Uterus (tissue), 4 donors: ENCODE data around the gene CRYBG1. TPM values are rescaled to one million over a fixed set of nuclear protein-coding genes. Genes with fewer than 3 reads are reported as not detected.

Experiments used
- DNase-seq, 2 donors: peaks; one replicate each; pipeline ENCODE4 v3.0.0-alpha.2; 2019 to 2020
- H3K27ac ChIP-seq, 2 donors: fragments of 200-600 bp; sonication (generic); 1 replicate in 1 of 2; 2 replicates in 1 of 2; pipeline ENCODE4 v1.5.1; 2016 to 2018
- H3K27me3 ChIP-seq, 2 donors: fragments of 200-600 bp; sonication (generic); one replicate each; pipeline ENCODE4 v1.5.1; 2018 to 2019; ENCODE audit warnings: control low read depth in 1 of 2
- H3K36me3 ChIP-seq, 2 donors: fragments of 200-600 bp; sonication (generic); one replicate each; pipeline ENCODE4 v1.5.1; 2019; ENCODE audit warnings: control low read depth in 1 of 2
- H3K4me1 ChIP-seq, 2 donors: fragments of 200-600 bp; sonication (generic); one replicate each; pipeline ENCODE4 v1.5.1; 2018 to 2019; ENCODE audit warnings: control low read depth in 1 of 2
- H3K4me3 ChIP-seq, 2 donors: fragments of 200-600 bp; sonication (generic); 1 replicate in 1 of 2; 2 replicates in 1 of 2; pipeline ENCODE4 v1.5.1; 2018 to 2019; ENCODE audit warnings: mild to moderate bottlenecking in 1 of 2
- H3K9me3 ChIP-seq, 2 donors: fragments of 200-600 bp; sonication (generic); one replicate each; pipeline ENCODE4 v1.5.1; 2019; ENCODE audit warnings: control low read depth in 1 of 2
- POLR2A ChIP-seq, 2 donors: fragments of 450-650 bp; IDR thresholded peaks; one replicate each; pipeline ENCODE4 v1.6.1; 2016; ENCODE audit warnings: antibody characterized with exemption in 2 of 2, mild to moderate bottlenecking in 1 of 2, moderate library complexity in 1 of 2
- intact Hi-C: fragments of 100-400 bp; cut with DNase I; formaldehyde crosslinking; loops from one replicate; pipeline ENCODE4 v1.15.1; 2023; ENCODE audit warnings: low total_unique reads
- total RNA-seq, 4 donors: library from RNA; depleted of rRNA in 3 of 4; stranded (reverse); fragments of >200 nt in 3 of 4; gene quantifications; one replicate each; pipeline versions ENCODE4 v1.1.0 to v1.2.4, GENCODE V29; 2014 to 2023
- TF ChIP-seq, protein P1 (sequence below), 4 experiments: fragments of 200-600 bp in 2 of 4; fragments of 450-650 bp in 2 of 4; sonication (generic) in 2 of 4; IDR thresholded peaks; one replicate each; pipeline ENCODE4 v1.5.1; 2016 to 2019; ENCODE audit warnings: antibody characterized with exemption in 4 of 4, mild to moderate bottlenecking in 2 of 4, moderate library complexity in 1 of 4
- donor health status: DM: yes; HTN: yes; CAD: no.

CRYBG1 gene
- total RNA-seq, 4 donors from 2014 or later = 3.6 to 65.3 (median 8.9) TPM

- Histone ChIP-seq H3K36me3 (no peaks in the 10 kb centered on the region), H3K9me3 (no peaks in the 10 kb centered on the region), H3K27ac (no peak overlapping the region), H3K27me3 (no peaks in the 10 kb centered on the region), H3K4me3 (no peak overlapping the region), H3K4me1 (no peaks in the 10 kb centered on the region)
- no peak for DNase-seq
- no peak for TF ChIP-seq POLR2A (IDR thresholded peaks at IDR 0.05)
- TF ChIP-seq, protein P1, sequence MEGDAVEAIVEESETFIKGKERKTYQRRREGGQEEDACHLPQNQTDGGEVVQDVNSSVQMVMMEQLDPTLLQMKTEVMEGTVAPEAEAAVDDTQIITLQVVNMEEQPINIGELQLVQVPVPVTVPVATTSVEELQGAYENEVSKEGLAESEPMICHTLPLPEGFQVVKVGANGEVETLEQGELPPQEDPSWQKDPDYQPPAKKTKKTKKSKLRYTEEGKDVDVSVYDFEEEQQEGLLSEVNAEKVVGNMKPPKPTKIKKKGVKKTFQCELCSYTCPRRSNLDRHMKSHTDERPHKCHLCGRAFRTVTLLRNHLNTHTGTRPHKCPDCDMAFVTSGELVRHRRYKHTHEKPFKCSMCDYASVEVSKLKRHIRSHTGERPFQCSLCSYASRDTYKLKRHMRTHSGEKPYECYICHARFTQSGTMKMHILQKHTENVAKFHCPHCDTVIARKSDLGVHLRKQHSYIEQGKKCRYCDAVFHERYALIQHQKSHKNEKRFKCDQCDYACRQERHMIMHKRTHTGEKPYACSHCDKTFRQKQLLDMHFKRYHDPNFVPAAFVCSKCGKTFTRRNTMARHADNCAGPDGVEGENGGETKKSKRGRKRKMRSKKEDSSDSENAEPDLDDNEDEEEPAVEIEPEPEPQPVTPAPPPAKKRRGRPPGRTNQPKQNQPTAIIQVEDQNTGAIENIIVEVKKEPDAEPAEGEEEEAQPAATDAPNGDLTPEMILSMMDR (IDR thresholded peaks at IDR 0.05) = no peak
- intact Hi-C loops = no loop called here
These were observed 162.2 kb downstream of the CRYBG1 start for GRCh38 chr6:106522562-106523250.

DNA sequence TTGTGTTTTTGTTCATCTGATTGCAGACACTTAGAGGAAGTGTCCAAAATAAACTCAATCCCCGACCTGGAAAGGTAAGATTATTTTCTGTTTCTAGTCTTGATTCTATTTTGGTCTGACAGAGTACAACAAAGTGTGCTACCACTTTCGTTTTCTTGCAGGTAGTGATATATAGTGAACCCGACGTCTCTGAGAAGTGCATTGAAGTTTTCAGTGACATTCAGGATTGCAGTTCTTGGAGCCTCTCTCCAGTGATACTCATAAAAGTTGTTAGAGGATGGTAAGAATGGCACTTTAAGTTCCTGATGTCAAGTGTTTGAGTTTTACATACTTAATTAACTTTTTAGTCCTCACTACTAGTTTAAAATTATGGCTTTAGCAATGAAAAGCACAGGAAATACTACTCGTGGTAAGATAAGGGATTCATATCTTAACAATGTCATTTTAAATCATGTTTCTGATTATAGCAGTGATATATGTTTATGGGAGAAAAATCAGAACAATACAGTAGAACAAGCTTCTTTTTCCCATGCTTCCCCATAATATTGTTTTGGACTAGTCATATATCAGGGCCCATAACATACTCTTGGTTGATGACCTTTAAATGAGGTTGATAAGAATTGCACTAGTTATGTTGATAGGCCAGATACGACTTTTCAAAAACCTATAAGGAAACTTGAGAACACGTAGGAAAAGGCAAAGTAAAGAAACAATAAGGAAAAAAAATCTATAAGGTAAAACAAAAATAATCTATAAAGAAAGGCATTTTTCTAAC, 164.8 kb downstream of the CRYBG1 start:
- no peaks in the 10 kb centered on the region for H3K36me3 ChIP-seq
- no peak for TF ChIP-seq POLR2A (IDR thresholded peaks at IDR 0.05)
- TF ChIP-seq, protein P1 (IDR thresholded peaks at IDR 0.05) = no peak
- no peak overlapping the region for H3K4me3 ChIP-seq
- intact Hi-C loops = no loop called here
- H3K27ac ChIP-seq = peak overlapping the region in 1 of 2 donors; percentile 55
- no peak for DNase-seq
- no peaks in the 10 kb centered on the region for H3K27me3 ChIP-seq
- no peaks in the 10 kb centered on the region for H3K9me3 ChIP-seq
- no peaks in the 10 kb centered on the region for H3K4me1 ChIP-seq

DNA sequence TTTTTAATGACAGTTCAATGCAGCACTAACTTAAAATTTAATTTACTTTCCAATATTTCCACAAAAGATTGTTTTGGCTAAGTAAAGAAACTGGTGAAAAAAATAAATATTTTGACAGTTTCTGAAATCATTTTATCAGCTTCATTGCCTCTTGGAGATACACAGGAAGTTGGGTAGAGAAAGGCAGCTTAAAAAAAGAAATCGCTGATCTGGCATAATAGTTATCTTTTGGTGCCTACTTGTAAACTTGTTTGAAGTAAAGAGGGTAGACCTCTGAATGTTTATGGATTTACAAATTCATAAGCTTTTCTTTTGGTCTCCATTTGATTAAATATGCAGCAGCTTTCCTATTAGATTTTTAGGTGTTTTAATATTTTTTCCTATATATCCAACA, 165.4 kb downstream of the CRYBG1 start:
- Histone ChIP-seq H3K9me3 (no peaks in the 10 kb centered on the region), H3K27ac (no peak overlapping the region), H3K4me3 (no peak overlapping the region), H3K27me3 (no peaks in the 10 kb centered on the region), H3K36me3 (no peaks in the 10 kb centered on the region), H3K4me1 (no peaks in the 10 kb centered on the region)
- no peak for DNase-seq
- TF ChIP-seq, protein P1 (IDR thresholded peaks at IDR 0.05) = no peak
- TF ChIP-seq POLR2A (IDR thresholded peaks at IDR 0.05) = no peak
- intact Hi-C loops = no loop called here

DNA sequence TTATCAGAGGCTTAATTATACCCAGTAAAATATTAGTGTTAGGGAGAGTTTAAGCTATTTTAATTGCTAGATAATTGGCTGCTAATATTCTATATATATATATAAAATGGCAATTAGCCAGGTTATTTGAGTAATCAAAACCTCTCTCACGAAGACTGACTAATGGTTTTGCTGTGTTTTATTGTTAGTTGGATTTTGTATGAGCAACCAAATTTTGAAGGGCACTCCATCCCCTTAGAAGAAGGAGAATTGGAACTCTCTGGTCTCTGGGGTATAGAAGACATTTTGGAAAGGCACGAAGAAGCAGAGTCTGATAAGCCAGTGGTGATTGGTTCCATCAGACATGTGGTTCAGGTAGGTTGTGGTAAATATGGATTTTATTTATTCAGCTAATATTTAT, 166.6 kb downstream of the CRYBG1 start:
- intact Hi-C loops = no loop called here
- Histone ChIP-seq H3K27ac (no peak overlapping the region), H3K4me3 (no peak overlapping the region), H3K27me3 (no peaks in the 10 kb centered on the region), H3K36me3 (no peaks in the 10 kb centered on the region), H3K4me1 (no peaks in the 10 kb centered on the region), H3K9me3 (no peaks in the 10 kb centered on the region)
- no peak for DNase-seq
- TF ChIP-seq, protein P1 (IDR thresholded peaks at IDR 0.05) = no peak
- no peak for TF ChIP-seq POLR2A (IDR thresholded peaks at IDR 0.05)

DNA sequence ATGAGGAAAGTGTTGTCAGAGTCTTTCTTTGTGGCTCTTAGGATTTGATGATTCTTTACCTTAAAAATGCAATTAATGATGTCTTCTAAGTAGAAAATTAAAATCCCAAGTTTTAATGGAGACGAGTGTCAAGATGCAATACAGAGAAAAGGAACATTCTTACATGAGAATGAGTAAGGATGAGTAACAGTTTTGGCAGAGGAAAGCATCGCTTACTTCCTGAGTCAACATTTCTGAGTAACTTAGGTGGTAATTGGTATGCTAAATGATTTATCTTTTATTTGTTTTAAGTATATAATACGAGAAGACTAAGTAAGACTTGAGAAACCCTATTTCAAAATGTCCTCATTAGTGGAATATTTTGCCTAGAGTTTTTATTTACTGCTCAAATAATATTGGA, 167.5 kb downstream of the CRYBG1 start:
- Histone ChIP-seq H3K4me3 (no peak overlapping the region), H3K27me3 (no peaks in the 10 kb centered on the region), H3K27ac (no peak overlapping the region), H3K9me3 (no peaks in the 10 kb centered on the region), H3K4me1 (no peaks in the 10 kb centered on the region), H3K36me3 (no peaks in the 10 kb centered on the region)
- intact Hi-C loops = no loop called here
- TF ChIP-seq, protein P1 (IDR thresholded peaks at IDR 0.05) = no peak
- TF ChIP-seq POLR2A (IDR thresholded peaks at IDR 0.05) = no peak
- DNase-seq = no peak
